ENCODE measurements around the gene MBNL2. TPM values are rescaled to one million over a fixed set of nuclear protein-coding genes. Genes with fewer than 3 reads are reported as not detected.

The MBNL2 gene
- total RNA-seq, 1 donor: 59.8 TPM

DNA sequence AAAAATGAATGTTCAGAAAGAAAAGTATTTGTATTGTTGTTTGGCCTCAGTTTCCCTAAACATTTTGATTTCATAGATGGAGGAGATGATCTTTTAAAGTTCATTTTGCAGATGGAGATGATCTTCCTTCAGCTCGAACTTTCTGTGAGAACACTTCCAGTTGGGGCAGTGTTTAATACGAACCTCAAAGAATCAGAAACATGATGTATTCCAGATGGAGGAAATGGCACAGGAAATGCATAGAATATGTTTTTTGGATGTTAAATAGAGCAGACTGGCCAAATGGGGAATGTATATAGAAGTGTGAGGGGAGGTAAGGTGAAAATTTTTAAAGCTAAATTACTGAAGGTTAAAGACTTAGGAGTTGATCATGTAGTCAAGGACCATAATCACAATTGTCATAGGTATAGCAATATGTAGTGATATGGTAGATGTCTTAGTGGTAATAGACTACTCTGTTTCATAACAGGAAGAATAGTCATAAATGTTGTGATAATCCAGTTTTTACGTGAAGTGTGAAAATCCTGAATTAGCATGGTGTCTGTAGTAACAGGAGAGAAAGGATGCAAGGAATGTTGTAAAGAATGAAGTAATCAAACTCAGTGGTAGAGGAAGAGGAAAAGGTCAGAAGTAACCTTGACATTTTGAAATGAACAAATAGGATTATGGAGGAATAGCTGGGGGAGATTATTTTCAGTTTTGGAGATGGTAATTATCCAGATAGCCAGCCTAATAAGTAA lies 216.9 kb downstream of the MBNL2 start:
- no peaks in the 10 kb centered on the region for H3K27me3 ChIP-seq (ENCODE audit: insufficient read depth, low read length)
- H3K9me3 ChIP-seq (ENCODE audit: low read depth, low read length): no peaks in the 10 kb centered on the region
- H3K4me3 ChIP-seq (ENCODE audit: low read length): no peak overlapping the region
- H3K4me1 ChIP-seq (ENCODE audit: insufficient read depth, low read length): peaks cover 11% of the 10 kb centered on the region

DNA sequence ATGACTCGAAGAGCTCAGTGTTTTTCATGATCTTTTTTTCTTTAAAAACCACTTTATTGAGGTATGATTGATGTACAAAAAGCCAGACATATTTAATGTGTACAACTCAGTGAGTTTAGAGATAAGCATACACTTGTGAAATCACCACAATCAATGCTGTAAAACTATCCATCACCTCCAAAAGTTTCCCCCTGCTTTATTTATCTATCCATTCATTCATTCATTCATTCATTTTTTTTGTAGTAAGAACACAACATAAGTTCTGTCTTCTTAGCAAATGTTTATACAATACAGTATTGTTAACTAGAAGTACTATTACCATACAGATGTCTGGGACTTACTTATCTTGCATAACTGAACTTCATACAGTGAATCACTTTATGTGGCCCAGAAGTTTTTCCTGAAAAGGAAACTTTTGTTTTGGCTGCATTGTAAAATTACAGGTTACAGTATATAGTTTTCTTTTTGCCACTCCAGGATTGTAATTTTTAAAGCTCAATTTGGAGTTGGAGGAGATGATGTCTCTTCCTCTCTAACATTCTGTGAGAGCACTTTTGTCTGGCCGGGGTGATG lies 218.6 kb downstream of the MBNL2 start:
- Histone ChIP-seq H3K9me3 (ENCODE audit: low read depth, low read length) (no peaks in the 10 kb centered on the region), H3K27me3 (ENCODE audit: insufficient read depth, low read length) (no peaks in the 10 kb centered on the region), H3K4me3 (ENCODE audit: low read length) (no peak overlapping the region), H3K4me1 (ENCODE audit: insufficient read depth, low read length) (peaks cover 5% of the 10 kb centered on the region)

DNA sequence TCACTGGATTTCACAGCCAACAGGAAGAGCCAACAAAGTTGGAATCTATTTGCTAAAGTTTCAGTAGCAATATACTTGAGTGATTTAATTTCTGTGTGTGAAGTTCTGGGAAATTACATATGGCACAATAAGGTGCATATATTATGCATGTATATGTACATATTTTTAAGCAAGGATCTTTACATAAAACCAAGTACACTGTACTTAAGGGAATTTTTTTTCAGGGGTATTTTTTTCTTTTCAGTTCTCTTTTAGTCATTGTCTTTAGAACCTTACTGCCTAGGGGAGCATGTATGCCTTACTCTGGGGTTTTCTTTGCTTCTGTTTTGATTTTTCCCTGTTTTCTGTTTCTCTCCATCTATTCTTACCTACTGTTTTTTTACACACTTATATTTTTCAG lies 219.2 kb downstream of the MBNL2 start:
- no peaks in the 10 kb centered on the region for H3K9me3 ChIP-seq (ENCODE audit: low read depth, low read length)
- H3K27me3 ChIP-seq (ENCODE audit: insufficient read depth, low read length): no peaks in the 10 kb centered on the region
- no peak overlapping the region for H3K4me3 ChIP-seq (ENCODE audit: low read length)
- no peaks in the 10 kb centered on the region for H3K4me1 ChIP-seq (ENCODE audit: insufficient read depth, low read length)

Other genes starting within 250 kb of the MBNL2 start
- not detected for gene OXGR1, start 227.9 kb upstream of the MBNL2 start, total RNA-seq
- gene RAP2A, start 211.8 kb downstream of the MBNL2 start, total RNA-seq: 10.0 TPM

Data from mononuclear cell (primary cell).